GM19035 (cell line): ENCODE data around the gene VCL.
"Not testable (repeated sequence)": the region's sequence is repeated elsewhere in the genome, so short reads cannot be mapped to it uniquely, and the experiment has no call there.

Experiments used
- ATAC-seq: cut with Tn5 transposase; IDR thresholded peaks from one replicate; pipeline ENCODE4 v1.9.1; 2021; ENCODE audit not compliant: unreplicated experiment

The VCL gene

GRCh38 chr10:74103560-74104258 lies 105.8 kb downstream of the VCL start:
- ATAC-seq = no peak

GRCh38 chr10:74104480-74104879 lies 106.6 kb downstream of the VCL start:
- no peak for ATAC-seq

DNA sequence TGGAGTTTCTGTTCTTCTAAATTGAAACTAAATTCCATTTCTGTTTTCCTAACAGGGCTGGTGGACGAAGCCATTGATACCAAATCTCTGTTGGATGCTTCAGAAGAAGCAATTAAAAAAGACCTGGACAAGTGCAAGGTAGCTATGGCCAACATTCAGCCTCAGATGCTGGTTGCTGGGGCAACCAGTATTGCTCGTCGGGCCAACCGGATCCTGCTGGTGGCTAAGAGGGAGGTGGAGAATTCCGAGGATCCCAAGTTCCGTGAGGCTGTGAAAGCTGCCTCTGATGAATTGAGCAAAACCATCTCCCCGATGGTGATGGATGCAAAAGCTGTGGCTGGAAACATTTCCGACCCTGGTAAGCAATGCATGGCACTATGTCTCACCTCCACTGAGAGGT lies 107.1 kb downstream of the VCL start:
- ATAC-seq = no peak

- ATAC-seq = no peak
These were observed 109.5 kb downstream of the VCL start for GRCh38 chr10:74107391-74107790.

DNA sequence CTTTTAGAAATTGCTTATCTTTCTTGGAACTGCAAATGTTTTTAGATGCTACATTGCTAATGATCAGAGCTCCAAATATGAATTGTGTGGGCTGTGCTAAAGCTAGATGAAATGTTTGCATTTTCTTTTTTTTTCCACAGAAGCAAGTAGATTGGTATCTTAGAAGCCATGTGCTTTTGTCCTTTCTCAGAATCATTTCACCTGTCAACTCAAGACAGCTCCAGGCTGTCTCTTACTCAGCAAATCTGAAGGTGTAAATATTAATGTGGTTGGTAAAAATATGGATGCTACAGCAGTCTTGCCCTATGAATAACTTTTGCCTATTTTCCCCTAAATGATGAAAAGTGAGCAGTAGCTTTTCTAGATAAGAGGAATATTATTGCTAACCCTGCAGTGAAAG lies 111.5 kb downstream of the VCL start:
- ATAC-seq = no peak

DNA sequence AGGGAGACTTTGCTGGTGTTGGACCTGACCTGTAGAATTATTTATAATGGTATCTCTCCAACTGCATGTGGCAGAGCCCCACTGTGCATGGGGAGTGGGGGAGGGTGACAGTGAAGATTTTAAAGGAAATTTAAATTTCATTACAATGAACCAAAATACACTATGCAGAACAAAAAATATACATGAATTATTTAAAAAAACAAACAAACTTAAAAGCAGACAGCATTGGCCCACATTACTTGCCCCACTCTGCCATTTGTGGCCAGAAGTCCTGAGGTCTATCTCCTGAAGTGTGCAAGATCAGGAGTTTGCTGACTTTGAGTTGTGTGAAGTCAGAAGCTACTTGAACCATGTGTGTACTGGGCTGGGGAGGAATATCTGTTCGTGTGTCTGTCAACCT lies 112.2 kb downstream of the VCL start:
- no peak for ATAC-seq

- ATAC-seq = no peak
These were observed 113.9 kb downstream of the VCL start for GRCh38 chr10:74111799-74112198.

DNA sequence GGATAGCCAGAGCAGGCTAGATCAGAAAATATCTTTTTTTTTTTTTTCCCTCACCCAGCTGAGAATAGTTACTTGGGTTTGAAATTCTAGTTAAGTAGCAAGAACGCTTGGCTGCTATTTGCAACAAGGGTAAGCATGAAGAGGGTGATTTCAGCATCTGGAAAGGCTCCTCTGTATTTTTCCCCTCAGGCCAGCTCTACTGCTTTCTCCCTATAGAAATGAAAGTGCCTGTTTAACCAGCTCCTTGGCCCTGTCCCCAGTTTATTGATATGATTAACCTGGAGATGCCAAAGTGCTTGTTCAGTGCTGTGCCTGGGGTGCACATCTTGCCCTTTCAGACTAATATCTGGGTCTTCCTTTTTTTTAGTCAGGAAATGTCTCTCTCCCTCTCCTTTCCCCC lies 115.6 kb downstream of the VCL start:
- no peak for ATAC-seq

DNA sequence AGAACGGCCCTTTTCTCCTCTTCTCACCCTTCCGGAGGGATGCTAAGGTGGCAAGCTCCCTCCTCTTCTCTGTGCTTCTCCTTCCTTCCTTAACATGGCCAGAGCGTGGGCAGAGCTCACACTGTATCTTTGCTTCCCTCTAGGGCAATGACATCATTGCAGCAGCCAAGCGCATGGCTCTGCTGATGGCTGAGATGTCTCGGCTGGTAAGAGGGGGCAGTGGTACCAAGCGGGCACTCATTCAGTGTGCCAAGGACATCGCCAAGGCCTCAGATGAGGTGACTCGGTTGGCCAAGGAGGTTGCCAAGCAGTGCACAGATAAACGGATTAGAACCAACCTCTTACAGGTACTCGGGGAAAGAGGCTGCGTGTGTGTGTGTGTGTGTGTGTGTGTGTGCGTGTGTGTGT lies 116.1 kb downstream of the VCL start:
- no peak for ATAC-seq

DNA sequence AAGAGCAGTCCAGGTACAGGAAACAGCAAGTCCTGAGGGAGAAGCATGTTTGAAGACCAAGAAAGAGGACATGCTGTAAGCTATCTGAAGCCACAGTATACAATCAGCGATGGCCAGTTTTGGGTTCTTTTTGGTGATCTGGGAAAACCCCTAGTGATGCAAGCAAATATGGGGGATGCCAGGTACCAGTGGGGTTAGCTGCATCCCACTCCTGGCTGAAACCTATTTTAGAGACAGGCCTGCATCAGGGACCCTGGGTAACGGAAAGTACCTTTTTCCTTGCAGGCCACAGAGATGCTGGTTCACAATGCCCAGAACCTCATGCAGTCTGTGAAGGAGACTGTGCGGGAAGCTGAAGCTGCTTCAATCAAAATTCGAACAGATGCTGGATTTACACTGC lies 119.8 kb downstream of the VCL start:
- no peak for ATAC-seq

- no peak for ATAC-seq
These were observed 120.9 kb downstream of the VCL start for GRCh38 chr10:74118804-74119203.

DNA sequence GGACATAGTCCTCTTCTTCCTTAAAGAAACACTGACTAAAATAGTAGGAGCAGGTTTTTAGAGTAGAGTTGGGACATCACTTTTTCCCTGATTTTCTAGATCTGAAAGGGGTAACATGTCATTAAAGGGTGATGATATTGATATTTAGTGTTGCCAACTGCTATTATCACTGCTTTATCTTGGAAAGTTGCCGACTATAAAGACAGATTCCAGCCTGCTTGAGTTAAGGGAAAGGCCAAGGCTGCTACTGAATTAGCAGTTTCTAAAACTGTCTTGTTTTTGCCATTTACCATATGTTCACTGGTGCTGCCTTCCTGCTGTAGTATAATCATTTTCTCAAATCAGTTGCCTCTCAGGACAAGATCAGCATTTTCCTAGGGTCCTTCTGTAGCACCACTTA lies 123.0 kb downstream of the VCL start:
- ATAC-seq = no peak

GRCh38 chr10:74121368-74121767 lies 123.5 kb downstream of the VCL start:
- no peak for ATAC-seq

DNA sequence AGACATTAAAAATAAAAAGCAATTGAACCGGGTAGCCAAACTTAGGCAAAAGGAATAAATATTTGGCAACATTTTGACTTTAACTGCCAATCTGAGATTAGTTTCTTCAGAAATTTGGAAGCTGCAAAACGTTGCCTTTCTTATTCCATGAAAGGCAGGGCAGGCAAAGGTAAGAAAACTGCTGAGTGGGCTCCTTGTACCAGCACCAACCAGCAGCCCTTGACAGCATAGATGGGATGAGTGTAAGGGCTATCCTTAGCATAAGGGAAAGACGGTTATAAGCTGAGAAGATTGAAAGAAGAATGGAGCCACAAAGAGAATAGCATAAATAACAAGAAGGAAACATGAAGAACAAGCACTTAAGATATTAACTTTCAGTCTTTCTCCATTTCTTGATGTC lies 124.1 kb downstream of the VCL start:
- ATAC-seq = no peak

- no peak for ATAC-seq
These were observed 125.2 kb downstream of the VCL start for GRCh38 chr10:74123081-74123480.

GRCh38 chr10:74133923-74134820 lies 136.3 kb downstream of the VCL start:
- no peak for ATAC-seq

DNA sequence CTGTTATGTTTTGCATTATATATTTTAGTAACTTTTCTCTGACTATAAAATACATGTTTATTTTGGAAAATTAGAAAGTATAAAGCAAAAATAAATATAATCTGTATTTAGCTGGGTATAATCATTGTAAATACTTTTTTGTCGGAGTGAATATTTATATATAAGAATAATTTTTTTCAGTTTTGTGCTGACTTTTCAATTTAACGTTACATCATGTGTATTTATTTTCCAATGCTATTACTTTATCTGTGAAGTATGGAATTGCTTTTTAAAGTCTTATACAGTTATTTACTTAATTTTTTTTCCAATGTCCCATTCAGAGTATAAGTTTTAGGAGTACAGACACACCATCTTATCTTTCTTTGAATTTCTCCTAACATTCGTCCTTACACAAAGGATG lies 137.5 kb downstream of the VCL start:
- no peak for ATAC-seq

- ATAC-seq = no peak
These were observed 140.1 kb downstream of the VCL start for GRCh38 chr10:74137992-74138391.

- ATAC-seq = not testable (repeated sequence)
These were observed 140.7 kb downstream of the VCL start for GRCh38 chr10:74138596-74138995.

DNA sequence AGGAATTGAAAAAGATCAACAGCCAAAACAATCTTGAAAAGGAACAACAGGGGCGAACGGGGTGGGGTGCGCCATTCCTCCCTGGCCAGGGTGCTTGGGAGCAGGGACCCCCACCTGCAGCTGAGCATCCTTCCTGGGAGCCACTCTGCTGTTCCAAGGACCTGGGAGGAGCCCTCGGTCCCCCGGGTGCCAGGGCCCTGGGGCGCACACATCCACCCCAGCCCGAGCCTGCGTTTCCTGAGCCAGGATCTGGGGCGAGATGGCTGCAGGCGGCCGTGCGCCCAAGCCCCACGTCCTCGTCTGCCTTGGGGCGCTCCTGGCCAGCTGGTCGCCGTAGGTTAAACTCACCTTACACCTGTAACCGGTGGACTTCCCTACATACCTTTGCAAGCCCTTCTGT lies 142.1 kb downstream of the VCL start:
- no peak for ATAC-seq

GRCh38 chr10:74140553-74140952 lies 142.6 kb downstream of the VCL start:
- no peak for ATAC-seq

- ATAC-seq = no peak
These were observed 147.2 kb downstream of the VCL start for GRCh38 chr10:74145133-74145532.
